ENCODE results near the gene ZNF385D.

ZNF385D gene

DNA sequence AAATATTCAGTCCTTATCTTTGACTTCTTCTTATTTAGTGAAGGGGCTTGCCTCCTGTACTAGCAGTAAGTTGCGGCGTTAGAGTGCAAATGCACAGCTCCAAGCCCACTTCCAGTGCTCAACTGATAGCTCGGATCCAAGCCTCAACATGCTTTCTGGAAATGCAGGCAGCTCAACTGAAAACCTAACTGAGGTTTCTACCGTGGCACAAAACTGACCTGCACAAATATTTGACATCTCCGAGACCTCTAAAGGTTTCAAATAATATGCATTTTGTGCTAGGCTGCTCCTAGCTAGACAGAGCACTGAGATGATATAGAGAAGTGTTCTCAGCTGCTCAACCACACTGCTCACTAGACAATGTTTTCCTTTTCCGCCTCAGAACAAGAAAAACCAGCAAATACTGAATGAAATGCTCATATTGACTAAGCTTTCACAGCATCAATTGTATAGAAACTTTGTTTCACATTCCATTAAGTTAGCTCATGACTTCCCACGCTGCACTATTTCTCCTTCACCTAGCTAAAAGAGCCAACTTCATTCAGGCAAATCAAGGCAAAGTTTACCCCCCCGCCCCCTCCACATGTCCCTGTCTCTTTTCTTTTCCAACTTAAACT, 822 bp downstream of the ZNF385D start:
- H3K4me3 ChIP-seq (ENCODE audit: low read depth, low read length) = peak overlapping the region; percentile 75

DNA sequence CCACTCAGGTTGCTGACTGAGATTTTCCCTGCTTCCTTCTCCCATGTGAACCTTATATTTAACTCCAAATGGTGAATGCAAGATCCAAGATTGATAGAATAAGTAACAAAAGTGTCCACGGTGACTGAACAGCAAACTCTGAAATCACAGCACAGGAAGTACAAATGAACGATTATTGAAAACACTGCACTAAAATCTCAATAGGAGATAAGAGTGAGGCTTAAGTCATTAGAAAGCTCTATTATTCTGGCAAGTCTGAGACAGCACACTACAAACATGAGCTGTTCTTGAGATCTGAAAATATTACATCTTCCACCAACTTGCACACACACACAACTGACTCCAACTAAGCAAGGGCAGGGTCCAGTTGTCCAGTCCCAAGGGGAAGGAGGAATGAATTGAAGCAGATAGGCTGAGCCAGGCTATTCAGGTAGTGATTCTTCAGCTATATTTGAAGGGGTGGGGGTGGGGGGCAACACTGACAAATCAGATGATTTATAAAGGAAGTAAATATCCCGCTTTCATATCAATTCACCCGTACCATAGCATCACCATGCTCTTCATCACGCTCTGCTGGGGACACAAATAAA, 2.9 kb downstream of the ZNF385D start:
- H3K4me3 ChIP-seq (ENCODE audit: low read depth, low read length) = no peak overlapping the region

DNA sequence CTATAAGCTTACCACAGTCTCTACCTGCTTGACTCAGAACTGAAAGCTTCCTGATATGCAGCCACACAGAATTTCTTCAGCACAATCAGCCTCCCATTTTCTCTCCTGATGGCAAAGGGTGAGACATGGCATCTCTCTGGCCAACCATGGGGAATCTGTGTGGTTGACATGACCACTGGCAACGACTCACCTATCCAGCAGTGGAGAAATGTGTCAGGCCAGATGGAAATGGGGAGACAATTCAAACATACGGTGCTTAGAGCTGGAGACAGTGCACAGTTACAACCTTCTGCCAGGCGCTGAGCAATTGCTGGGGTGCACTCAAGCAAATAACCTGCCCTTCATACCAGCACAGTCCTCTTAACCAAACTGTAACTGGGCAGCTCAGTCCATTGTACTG, 3.6 kb downstream of the ZNF385D start:
- H3K4me3 ChIP-seq (ENCODE audit: low read depth, low read length) = no peak overlapping the region

DNA sequence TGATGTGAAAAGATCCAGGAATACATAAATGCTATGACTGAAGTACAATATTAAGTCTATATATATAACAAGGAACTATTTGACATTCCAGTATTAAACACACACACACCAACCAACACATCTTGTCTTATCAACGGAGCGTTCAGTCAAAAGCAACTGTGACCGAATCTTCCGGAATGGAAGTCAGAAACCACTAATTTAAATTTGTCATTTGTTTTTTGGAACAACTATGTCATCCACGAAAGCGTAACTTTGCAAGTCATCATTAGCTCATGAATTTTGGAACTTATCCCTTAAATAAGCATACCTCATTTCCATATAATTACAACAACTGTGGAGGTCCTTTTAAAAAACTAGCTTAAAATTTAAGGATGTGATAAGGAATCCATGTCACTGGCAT, 5.0 kb downstream of the ZNF385D start:
- no peak overlapping the region for H3K4me3 ChIP-seq (ENCODE audit: low read depth, low read length)

DNA sequence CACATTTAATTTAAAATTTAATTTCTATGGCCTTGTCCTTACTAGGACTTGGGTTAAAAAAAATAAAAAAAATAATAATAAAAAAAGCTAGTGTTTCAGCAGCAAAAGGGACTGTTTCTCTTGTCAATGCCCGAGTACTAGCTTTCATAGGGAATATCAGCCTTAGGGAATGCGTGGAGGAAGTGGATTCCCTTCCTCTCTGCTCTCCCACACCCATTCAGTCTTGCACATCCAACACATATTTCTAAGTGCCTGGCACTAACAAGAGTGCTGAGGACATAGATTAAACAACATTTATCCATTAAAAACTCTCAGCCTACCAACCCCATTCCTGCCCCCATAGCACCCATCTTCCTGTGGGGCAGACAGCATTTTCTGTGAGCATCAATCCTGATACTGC, 6.2 kb downstream of the ZNF385D start:
- H3K4me3 ChIP-seq (ENCODE audit: low read depth, low read length) = no peak overlapping the region

DNA sequence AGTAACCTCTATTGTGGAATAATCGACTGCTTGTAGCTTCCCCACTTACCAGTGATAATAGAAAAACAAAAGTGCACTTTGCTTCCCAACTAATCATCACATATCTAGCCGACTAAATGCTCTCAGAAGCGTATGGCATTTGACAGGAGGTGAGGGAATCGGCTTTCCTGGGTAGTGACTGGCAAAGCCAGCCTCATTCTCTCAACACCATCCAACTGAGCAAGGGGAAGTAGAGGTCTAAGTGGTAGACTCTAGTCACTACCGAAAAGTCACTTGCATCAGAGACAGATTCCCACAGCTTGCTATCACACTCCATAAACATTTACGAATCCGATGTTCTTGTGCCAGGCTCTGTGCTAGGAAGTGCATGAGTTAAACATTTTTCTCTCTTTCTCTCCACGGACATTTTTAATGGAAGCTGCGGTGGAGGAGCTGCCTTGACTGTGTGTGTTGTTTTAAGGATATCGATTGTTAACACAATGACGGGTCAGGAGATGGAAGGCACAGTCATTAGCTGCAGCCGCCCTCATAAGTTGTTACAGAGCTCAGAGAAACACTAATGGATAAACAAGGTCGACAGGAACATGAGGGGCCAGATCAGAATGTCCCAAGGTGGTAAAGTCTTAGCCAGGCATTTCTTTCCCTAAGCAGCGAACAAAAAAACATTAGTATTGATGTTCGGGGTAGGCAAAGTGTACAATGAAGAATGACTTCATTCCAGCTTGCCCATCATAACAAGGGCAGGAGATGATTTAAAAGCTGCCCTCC, 11.9 kb downstream of the ZNF385D start:
- no peak overlapping the region for H3K4me3 ChIP-seq (ENCODE audit: low read depth, low read length)

DNA sequence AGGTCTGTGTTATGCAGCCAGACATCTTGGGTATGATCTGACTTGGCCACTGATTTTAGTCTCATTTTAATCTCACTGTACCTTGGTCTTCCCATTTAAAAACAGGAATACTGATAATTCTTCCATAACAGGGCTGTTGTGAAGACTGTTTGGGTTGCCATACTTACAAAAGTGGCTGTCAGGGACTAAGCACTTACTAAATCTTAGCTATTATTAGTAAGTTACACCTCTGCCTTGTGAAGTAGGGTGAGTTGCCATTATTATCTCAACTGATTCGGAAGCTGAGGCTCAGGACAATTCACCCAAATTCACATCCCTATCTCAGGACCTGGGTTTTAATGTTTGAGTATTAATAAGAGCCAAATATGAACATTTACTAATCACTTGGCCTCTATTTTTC, 12.7 kb downstream of the ZNF385D start:
- H3K4me3 ChIP-seq (ENCODE audit: low read depth, low read length) = no peak overlapping the region

DNA sequence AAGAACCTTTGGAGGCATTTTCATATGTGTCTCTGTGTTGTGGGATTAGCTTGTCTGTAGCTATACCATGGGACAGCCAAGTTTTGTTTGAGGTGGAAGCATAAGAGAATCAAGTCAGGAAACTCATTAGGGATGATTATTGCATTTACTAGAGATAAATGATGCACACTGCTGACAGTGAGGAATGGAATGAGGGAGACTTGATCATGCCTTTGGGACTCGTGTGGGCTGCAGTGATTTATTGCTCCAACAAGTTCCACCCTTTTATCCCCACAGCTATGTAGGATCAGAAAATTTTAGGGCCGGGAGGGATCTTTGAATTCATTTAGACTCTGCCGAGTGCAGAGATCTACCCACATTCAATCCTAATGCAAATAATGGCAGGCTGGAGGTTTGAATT, 16.3 kb downstream of the ZNF385D start:
- no peak overlapping the region for H3K4me3 ChIP-seq (ENCODE audit: low read depth, low read length)

DNA sequence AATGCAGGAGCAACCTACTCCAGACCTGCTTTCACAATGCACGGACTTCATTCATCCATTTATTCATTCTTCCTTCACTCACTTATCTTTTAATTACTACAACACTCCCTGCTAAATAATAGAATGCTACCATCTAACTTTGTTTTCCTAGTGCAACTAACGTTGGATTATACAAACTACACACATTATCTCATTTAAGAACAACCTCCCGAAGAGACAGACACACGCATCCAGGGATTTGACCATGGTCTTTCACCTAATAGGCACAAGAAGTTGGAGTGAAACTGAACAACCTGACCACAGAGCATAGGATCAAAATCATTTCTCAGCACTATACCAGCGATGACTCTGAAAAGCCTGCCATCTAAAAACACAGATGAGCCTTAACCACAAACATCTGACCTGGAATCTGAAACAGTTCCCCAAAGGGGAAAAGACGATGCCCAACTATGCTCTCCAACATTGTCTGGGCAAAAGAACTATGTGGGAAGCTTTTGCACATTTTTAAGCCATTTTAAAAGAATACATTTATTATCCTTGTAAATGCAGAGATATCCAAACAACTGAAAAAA, 21.0 kb downstream of the ZNF385D start:
- H3K4me3 ChIP-seq (ENCODE audit: low read depth, low read length) = no peak overlapping the region

DNA sequence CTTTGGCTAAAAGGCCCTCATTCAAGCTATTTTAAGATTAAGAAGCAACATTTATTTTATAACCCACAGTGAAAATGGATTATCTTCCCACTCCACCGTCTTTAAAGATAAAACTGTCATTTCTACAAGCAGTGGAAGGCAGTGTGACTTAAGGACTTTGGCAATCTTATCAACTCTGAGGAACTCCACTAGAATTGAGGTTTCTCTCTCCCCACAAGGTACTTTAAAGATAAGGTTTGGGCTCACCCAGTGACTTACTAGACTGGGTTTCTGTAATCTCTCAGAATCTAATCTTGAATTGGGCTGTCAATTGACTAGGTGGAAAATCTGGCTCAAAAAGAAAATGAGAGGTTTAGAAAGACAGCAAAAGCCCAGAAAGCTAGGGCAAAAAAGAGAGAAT, 21.7 kb downstream of the ZNF385D start:
- no peak overlapping the region for H3K4me3 ChIP-seq (ENCODE audit: low read depth, low read length)

DNA sequence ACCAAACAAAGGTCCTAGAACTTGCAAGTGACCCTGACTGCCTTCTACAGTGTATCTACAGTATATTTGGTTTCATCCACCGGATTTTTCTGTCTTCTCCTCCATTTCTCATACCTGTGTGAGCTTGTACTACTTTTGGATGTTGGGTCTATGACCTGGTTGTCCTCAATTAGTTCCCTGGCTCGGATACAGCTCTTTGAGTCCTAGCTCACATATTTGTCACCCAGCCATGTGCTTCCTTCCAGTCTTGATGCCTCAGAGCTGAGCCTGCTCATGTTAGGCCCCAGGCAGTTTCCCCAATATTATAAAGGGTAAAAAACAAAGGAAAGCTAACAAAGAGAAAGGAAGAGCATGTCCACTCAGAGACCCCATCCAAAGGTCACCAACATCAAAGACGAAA, 28.2 kb downstream of the ZNF385D start:
- H3K4me3 ChIP-seq (ENCODE audit: low read depth, low read length) = no peak overlapping the region

DNA sequence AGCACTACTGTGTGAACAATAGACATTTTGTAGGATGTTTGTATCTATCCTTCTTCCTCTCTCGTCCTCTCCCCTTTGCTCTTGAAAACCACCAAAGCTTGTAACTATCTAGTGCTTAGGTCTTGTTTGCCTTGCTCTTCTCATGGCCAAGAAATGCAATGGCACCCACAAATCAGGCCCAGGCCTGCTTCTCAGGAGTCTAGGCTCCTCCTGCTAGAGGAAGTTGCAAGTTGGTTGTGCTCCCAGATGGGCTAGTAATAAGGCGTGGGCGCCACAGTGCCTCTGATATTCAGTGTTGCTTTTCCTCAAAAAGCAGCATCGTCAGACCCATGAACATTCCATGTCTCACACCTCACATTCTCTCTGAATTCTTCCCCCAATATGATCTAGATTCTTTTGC, 28.7 kb downstream of the ZNF385D start:
- no peak overlapping the region for H3K4me3 ChIP-seq (ENCODE audit: low read depth, low read length)

DNA sequence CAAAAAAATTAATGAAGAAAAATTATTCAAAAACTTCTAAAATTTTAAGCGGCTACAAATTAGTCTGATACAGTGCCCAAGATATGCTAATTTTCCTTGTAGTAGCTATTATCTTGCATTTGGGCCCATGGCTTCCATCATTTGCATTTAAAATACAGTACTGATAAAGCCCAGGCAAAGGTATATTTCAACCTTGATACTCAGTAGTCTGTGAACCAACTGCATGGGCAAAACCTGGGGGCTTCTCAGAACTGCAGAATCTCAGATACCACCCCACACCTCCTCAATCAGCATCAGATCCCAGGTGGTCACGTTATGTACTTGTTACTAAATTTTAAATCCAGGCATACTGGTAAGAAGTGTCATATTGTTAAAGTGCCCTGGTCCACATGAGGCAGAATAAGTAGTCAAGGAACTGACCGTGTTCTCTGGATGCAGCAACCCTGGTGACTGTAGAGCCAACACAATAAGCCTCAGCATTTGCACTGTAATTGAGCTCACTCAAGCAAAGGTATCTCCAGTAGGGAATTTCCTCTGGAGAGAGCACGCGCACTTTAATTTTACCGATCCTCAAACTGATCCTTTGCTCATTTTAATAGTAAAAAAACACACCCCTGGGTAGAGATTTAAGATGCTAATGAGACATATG, 31.9 kb downstream of the ZNF385D start:
- H3K4me3 ChIP-seq (ENCODE audit: low read depth, low read length) = no peak overlapping the region

DNA sequence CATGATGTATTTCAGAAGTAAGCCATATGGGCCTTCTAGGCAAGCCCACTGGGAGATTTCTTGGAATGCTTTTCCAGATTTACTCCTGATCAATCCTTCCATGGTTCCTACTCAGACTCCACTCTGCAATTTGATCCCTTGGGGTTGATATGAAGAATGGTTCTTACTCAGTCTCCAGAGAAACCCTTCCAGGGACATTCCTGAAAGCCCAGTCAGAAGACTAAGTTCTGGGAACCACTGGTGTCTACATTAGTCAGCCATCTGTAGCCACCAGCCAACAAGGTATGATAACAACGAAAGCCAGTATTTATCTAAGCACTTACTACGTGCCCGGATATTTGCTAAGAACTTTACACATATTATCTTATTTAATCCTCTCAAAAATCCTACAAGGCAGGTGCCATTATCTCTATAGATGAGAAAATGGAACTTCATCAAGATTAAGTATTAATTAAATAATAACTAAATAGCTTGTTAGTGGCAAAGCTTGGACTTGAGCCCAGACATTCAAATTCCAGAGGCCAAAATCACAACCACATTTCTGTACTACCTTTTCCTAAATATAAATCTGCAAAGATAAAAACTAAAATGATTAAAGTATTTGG, 32.7 kb downstream of the ZNF385D start:
- H3K4me3 ChIP-seq (ENCODE audit: low read depth, low read length) = no peak overlapping the region

DNA sequence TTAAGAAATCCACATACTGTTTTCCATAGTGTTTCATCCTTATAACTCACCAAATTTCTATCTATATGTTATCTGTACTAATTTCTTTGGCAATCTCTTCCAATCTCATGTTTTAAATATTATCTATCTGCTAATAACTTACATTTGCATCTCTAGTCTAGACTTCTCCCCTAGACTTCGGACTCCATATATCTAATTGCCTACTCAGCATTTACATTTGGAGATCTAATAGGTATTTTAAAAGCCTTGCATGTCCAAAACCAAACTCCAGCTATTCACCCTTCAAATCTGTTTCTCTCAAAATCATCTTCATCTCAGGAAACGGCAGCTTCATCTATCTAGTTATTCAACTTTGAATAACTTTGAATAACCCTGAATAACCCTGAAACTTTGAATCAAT, 35.3 kb downstream of the ZNF385D start:
- no peak overlapping the region for H3K4me3 ChIP-seq (ENCODE audit: low read depth, low read length)

DNA sequence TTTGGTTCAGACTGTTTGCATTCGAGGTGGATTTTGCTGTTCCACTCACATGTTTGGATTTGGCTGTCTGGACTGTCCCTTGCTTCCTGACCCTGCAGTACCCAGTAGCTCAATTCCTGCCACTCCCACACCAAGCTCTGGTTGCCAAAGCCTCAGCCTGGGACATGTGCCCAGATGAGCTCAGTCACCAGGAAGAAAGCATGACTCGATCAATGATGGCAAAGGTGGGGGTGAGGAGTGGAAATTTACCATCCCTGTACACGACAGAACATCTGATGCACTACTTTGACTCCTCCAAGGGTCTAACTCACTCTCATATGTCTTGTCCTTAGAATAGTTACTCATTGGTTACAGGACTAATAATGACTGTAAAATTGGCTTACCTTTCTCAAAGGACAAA, 45.2 kb downstream of the ZNF385D start:
- H3K4me3 ChIP-seq (ENCODE audit: low read depth, low read length) = no peak overlapping the region

DNA sequence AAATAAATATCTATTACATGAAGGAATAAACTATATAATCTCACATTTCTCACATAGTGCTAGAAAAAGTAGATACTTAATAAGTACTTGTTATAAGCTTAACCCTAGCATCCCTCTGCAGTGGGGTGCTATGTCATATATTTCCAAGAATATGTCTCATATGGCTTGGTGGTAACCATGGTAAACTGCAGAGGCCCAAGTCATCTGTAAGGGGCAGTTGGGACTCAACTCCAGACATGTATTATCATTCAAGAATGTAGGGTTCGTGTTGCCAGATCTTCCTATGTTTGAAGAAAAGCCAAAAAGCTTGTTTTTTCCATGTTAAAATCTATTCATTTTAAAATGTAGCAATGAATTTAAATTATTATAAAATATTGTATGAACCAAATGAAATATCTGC, 46.2 kb downstream of the ZNF385D start:
- no peak overlapping the region for H3K4me3 ChIP-seq (ENCODE audit: low read depth, low read length)

DNA sequence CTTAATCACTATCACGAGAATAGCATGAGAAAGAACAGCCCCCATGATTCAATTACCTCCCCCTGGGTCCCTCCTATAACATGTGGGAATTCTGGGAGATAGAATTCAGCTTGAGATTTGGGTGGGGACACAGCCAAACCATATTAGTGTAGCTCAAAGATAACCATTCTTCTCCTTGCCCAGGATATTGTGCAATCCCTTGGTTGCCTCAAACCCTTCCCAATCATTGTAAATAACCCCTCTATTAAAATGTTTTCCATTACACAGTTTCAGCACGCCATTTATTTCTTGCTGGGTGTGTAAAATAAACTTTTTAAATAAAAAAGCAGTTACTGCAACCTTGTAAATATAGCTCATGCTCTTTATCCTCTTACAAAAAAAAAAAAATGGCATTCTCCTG, 47.7 kb downstream of the ZNF385D start:
- no peak overlapping the region for H3K4me3 ChIP-seq (ENCODE audit: low read depth, low read length)

DNA sequence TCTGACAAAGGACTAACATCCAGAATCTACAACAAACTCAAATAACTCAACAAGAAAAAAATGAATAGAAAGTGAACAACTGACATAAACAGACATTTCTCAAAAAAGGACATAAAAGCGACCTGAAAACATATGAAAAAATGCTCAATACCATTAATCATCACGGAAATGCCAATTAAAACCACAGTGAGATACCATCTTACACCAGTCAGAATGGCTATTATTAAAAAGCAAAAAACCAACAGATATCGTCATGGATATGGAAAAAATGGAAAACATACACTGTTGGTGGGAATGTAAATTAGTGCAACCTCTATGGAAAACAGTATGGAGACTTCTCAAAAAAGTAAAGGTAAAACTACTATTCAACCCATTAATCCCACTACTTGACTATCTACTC, 53.3 kb downstream of the ZNF385D start:
- H3K4me3 ChIP-seq (ENCODE audit: low read depth, low read length) = no peak overlapping the region

DNA sequence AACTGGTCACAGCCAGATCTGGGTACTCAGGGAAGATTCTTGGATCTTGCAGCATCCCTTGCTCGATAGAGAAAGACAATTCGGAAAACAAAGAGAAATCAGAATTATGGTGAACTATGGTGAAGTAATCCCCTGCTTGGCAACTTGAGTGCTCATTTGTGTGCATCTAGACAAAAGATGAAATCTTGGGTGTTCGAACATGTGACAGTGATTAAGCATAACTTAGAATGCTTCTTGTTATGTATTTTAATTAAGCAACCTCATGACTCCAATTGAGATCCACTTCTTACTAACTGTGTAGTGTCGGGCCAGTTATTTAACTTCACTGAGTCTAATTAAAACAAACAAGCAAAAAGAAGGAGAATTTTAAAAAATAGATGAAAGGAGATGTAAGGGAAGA, 56.5 kb downstream of the ZNF385D start:
- H3K4me3 ChIP-seq (ENCODE audit: low read depth, low read length) = no peak overlapping the region

DNA sequence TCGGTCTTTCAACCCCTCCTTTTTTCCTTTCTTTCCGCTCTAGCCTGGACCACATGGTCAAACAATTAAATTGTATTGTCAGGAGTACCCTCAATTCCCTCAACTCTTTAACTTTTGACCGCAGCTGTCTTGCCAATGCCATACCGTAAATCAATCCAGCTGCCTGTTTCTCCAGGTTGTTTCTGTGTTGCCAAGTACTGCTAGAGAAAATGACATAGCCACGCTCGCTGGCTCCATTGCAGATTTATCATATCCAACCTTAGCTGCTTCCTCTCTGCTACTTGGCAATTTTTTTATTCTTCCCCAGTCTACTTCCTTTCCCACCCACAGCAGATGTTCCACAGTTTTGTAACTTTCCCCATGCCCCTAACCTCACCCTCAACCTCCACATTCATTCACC, 60.0 kb downstream of the ZNF385D start:
- no peak overlapping the region for H3K4me3 ChIP-seq (ENCODE audit: low read depth, low read length)

Data from iPS-11a (cell line).